Caco-2 (cell line): ENCODE measurements around the gene CROCC. TPM values are rescaled to one million over a fixed set of nuclear protein-coding genes. Genes with fewer than 3 reads are reported as not detected.

ENCODE experiments used
- BruUV-seq: library from RNA; stranded (reverse); fragments of 400-500 nt; replicated peaks from 2 replicates; lab custom pipeline; 2021; lab: Mats Ljungman, UMichigan
- CTCF ChIA-PET: fragments of 300-600 bp; sonication (Branson Sonifier 250); formaldehyde crosslinking; loops from one replicate; lab custom pipeline; 2022; ENCODE audit warnings: antibody characterized with exemption; lab: Charles Lee
- POLR2A ChIA-PET: fragments of 300-600 bp; sonication (Branson Sonifier 250); formaldehyde crosslinking; loops from one replicate; lab custom pipeline; 2022; ENCODE audit warnings: antibody characterized with exemption; lab: Charles Lee
- DNase-seq, 2 experiments: peaks; one replicate each; pipeline versions ENCODE4 v3.0.0 to v3.0.0-alpha.2; 2020 to 2022
- H3K27me3 ChIP-seq: replicated peaks from 2 replicates; pipeline ENCODE4 v1.6.0; 2011; ENCODE audit warnings: low read length; ENCODE audit not compliant: control insufficient read depth, insufficient read depth
- H3K36me3 ChIP-seq: 2 replicates; pipeline ENCODE4 v1.5.1; 2011; ENCODE audit warnings: low read length; ENCODE audit not compliant: control insufficient read depth, insufficient read depth
- H3K4me1 ChIP-seq: fragments of 250-450 bp; sonication (Bioruptor Pico); 2 replicates; pipeline ENCODE4 v1.5.1; 2020; ENCODE audit warnings: mild to moderate bottlenecking
- H3K4me3 ChIP-seq: 2 replicates; pipeline ENCODE4 v1.5.1; 2011; ENCODE audit warnings: low read depth, mild to moderate bottlenecking, control low read depth, low read length
- H3K9me3 ChIP-seq: fragments of 250-450 bp; sonication (Bioruptor Pico); 2 replicates; pipeline ENCODE4 v1.5.1; 2020; ENCODE audit warnings: mild to moderate bottlenecking, moderate library complexity
- H3K27ac Mint-ChIP-seq: one replicate; pipeline ENCODE4 v1.8.0; 2022; ENCODE audit warnings: mixed read lengths; ENCODE audit not compliant: unreplicated experiment
- H3K27me3 Mint-ChIP-seq: one replicate; pipeline ENCODE4 v1.8.0; 2022; ENCODE audit warnings: mixed read lengths; ENCODE audit not compliant: insufficient read depth, unreplicated experiment
- H3K36me3 Mint-ChIP-seq: one replicate; pipeline ENCODE4 v1.8.0; 2022; ENCODE audit warnings: mild to moderate bottlenecking, mixed read lengths; ENCODE audit not compliant: insufficient read depth, unreplicated experiment
- H3K4me1 Mint-ChIP-seq: one replicate; pipeline ENCODE4 v1.8.0; 2022; ENCODE audit warnings: low read depth, mixed read lengths; ENCODE audit not compliant: unreplicated experiment
- H3K4me3 Mint-ChIP-seq: one replicate; pipeline ENCODE4 v1.8.0; 2022; ENCODE audit warnings: mild to moderate bottlenecking, moderate library complexity, mixed read lengths; ENCODE audit not compliant: unreplicated experiment
- H3K9me3 Mint-ChIP-seq: one replicate; pipeline ENCODE4 v1.8.0; 2022; ENCODE audit warnings: mixed read lengths; ENCODE audit not compliant: unreplicated experiment
- intact Hi-C: fragments of 100-400 bp; cut with micrococcal nuclease; formaldehyde crosslinking; loops from one replicate; pipeline ENCODE4 v1.10.0; 2022; ENCODE audit not compliant: unreplicated experiment
- total RNA-seq: library from RNA; stranded (reverse); gene quantifications from 2 replicates; pipeline ENCODE4 v1.2.3, GENCODE V29; 2022
- TF ChIP-seq, protein P1 (sequence below), 2 experiments: fragments of 200-600 bp in 1 of 2; IDR thresholded peaks; 1 replicate in 1 of 2; 2 replicates in 1 of 2; pipeline versions ENCODE4 v1.5.1 to v1.8.0; 2011 to 2022; ENCODE audit warnings: antibody characterized with exemption in 1 of 2, control low read depth in 1 of 2, inconsistent platforms in 1 of 2, low read depth in 1 of 2, low read length in 1 of 2, mild to moderate bottlenecking in 1 of 2, moderate library complexity in 1 of 2; ENCODE audit not compliant: insufficient read depth in 1 of 2, severe bottlenecking in 1 of 2, unreplicated experiment in 1 of 2

CROCC gene
- total RNA-seq, 1 experiment from 2014 or later, result 7.6 TPM

GRCh38 chr1:16956775-16957174 is 35.0 kb downstream of the CROCC start:
- Mint-ChIP-seq H3K4me1 (no peaks in the 10 kb centered on the region), H3K36me3 (no peaks in the 10 kb centered on the region), H3K4me3 (no peak overlapping the region), H3K27ac (no peak overlapping the region), H3K9me3 (no peaks in the 10 kb centered on the region), H3K27me3 (no peaks in the 10 kb centered on the region)
- no peaks in the 10 kb centered on the region for H3K4me1 ChIP-seq
- BruUV-seq, result no TSS peak
- H3K27me3 ChIP-seq, result no peaks in the 10 kb centered on the region
- no peaks in the 10 kb centered on the region for H3K36me3 ChIP-seq
- intact Hi-C loops, result loop anchor here (10.0 kb wide), 1 partner anchor 378 kb away; no protein-coding TSS in a partner anchor
- no peak for DNase-seq
- TF ChIP-seq, protein P1, sequence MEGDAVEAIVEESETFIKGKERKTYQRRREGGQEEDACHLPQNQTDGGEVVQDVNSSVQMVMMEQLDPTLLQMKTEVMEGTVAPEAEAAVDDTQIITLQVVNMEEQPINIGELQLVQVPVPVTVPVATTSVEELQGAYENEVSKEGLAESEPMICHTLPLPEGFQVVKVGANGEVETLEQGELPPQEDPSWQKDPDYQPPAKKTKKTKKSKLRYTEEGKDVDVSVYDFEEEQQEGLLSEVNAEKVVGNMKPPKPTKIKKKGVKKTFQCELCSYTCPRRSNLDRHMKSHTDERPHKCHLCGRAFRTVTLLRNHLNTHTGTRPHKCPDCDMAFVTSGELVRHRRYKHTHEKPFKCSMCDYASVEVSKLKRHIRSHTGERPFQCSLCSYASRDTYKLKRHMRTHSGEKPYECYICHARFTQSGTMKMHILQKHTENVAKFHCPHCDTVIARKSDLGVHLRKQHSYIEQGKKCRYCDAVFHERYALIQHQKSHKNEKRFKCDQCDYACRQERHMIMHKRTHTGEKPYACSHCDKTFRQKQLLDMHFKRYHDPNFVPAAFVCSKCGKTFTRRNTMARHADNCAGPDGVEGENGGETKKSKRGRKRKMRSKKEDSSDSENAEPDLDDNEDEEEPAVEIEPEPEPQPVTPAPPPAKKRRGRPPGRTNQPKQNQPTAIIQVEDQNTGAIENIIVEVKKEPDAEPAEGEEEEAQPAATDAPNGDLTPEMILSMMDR (IDR thresholded peaks at IDR 0.05; ENCODE audit: insufficient read depth in 1 of 2, low read depth in 1 of 2, low read length in 1 of 2, severe bottlenecking in 1 of 2, unreplicated experiment in 1 of 2), result no peak
- POLR2A ChIA-PET, result no interaction called here
- no peaks in the 10 kb centered on the region for H3K9me3 ChIP-seq
- CTCF ChIA-PET, result no interaction called here
- H3K4me3 ChIP-seq, result no peak overlapping the region

DNA sequence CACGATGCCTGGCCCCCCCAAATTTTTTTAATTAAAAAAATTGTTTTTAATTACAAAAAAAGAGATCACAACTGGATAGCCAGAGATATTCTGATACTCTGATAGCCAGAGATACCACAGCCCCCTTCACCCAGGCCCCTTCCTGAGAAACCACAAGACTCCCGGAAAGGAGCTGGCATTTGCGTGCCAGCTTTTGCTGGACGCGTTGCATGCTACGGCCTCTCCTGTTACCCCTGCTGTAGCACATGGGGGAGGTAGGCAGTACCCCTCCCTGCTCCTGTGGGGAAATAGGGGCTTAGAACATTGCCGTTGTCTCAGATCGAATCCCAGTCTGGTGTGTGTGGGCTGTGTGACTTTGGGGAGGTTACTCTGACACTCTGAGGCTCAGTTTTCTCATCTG is 36.0 kb downstream of the CROCC start:
- CTCF ChIA-PET, result no interaction called here
- Histone ChIP-seq H3K4me1 (no peaks in the 10 kb centered on the region), H3K27me3 (no peaks in the 10 kb centered on the region), H3K4me3 (no peak overlapping the region), H3K9me3 (no peaks in the 10 kb centered on the region), H3K36me3 (no peaks in the 10 kb centered on the region)
- H3K4me1 Mint-ChIP-seq, result no peaks in the 10 kb centered on the region
- H3K27ac Mint-ChIP-seq, result no peak overlapping the region
- intact Hi-C loops, result loop anchor here (10.0 kb wide), 1 partner anchor 377 kb away; no protein-coding TSS in a partner anchor
- no peaks in the 10 kb centered on the region for H3K36me3 Mint-ChIP-seq
- BruUV-seq, result no TSS peak
- H3K27me3 Mint-ChIP-seq, result no peaks in the 10 kb centered on the region
- POLR2A ChIA-PET, result no interaction called here
- no peaks in the 10 kb centered on the region for H3K9me3 Mint-ChIP-seq
- DNase-seq, result no peak
- TF ChIP-seq, protein P1 (IDR thresholded peaks at IDR 0.05; ENCODE audit: insufficient read depth in 1 of 2, low read depth in 1 of 2, low read length in 1 of 2, severe bottlenecking in 1 of 2, unreplicated experiment in 1 of 2), result no peak
- no peak overlapping the region for H3K4me3 Mint-ChIP-seq

DNA sequence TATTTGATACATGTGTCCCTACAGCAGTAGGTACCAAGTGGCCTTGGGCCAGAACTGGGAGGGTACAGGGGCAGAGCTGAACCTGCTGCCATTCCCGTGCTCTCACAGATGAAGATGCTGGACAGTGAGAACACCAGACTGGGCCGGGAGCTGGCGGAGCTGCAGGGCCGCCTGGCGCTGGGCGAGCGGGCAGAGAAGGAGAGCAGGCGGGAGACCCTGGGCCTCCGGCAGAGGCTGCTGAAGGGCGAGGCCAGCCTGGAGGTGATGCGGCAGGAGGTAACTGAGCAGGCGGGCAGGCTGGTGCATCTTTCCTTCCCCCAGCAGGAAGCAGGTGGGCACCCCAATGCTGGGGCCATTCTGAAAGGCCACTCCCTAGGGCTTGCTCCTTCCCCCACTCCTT is 36.7 kb downstream of the CROCC start:
- H3K36me3 ChIP-seq, result no peaks in the 10 kb centered on the region
- intact Hi-C loops, result loop anchor here (10.0 kb wide), 1 partner anchor 376 kb away; no protein-coding TSS in a partner anchor
- no peaks in the 10 kb centered on the region for H3K4me1 ChIP-seq
- H3K4me3 ChIP-seq, result no peak overlapping the region
- TF ChIP-seq, protein P1 (IDR thresholded peaks at IDR 0.05; ENCODE audit: insufficient read depth in 1 of 2, low read depth in 1 of 2, low read length in 1 of 2, severe bottlenecking in 1 of 2, unreplicated experiment in 1 of 2), result no peak
- Mint-ChIP-seq H3K36me3 (no peaks in the 10 kb centered on the region), H3K4me1 (no peaks in the 10 kb centered on the region), H3K4me3 (no peak overlapping the region), H3K27me3 (no peaks in the 10 kb centered on the region), H3K9me3 (no peaks in the 10 kb centered on the region), H3K27ac (no peak overlapping the region)
- DNase-seq, result no peak
- ChIA-PET POLR2A (no interaction called here), CTCF (no interaction called here)
- BruUV-seq, result no TSS peak
- no peaks in the 10 kb centered on the region for H3K27me3 ChIP-seq
- no peaks in the 10 kb centered on the region for H3K9me3 ChIP-seq
